GM18511 (cell line): ENCODE results near the gene MACROH2A2.

ENCODE experiments used
- ATAC-seq: cut with Tn5 transposase; IDR thresholded peaks from one replicate; pipeline ENCODE4 v1.9.1; 2021; ENCODE audit warnings: mild to moderate bottlenecking, moderate library complexity; ENCODE audit not compliant: unreplicated experiment

The MACROH2A2 gene

GRCh38 chr10:70125918-70126552 lies 73.4 kb downstream of the MACROH2A2 start:
- peak; percentile 67 for ATAC-seq

- no peak for ATAC-seq
Measured at GRCh38 chr10:70126700-70127395, 74.2 kb downstream of the MACROH2A2 start.

GRCh38 chr10:70130878-70131559 lies 78.4 kb downstream of the MACROH2A2 start:
- no peak for ATAC-seq

GRCh38 chr10:70131560-70131937 lies 78.9 kb downstream of the MACROH2A2 start:
- ATAC-seq: no peak

GRCh38 chr10:70132098-70133029 lies 79.7 kb downstream of the MACROH2A2 start, which contains the start of gene AIFM2:
TSS of gene AIFM2 (minus strand) at chr10:70132825. CDS start at chr10:70124084, 8,741 bp downstream.
- ATAC-seq: peak; percentile 77

- no peak for ATAC-seq
Measured at GRCh38 chr10:70135046-70135445, 82.4 kb downstream of the MACROH2A2 start.

- no peak for ATAC-seq
Measured at GRCh38 chr10:70135684-70136083, 83.0 kb downstream of the MACROH2A2 start.

GRCh38 chr10:70137135-70137534 lies 84.5 kb downstream of the MACROH2A2 start:
- ATAC-seq: no peak

- no peak for ATAC-seq
Measured at GRCh38 chr10:70137927-70138883, 85.6 kb downstream of the MACROH2A2 start.

GRCh38 chr10:70139151-70139996 lies 86.7 kb downstream of the MACROH2A2 start:
- no peak for ATAC-seq

- ATAC-seq: no peak
Measured at GRCh38 chr10:70139997-70140250, 87.3 kb downstream of the MACROH2A2 start.

GRCh38 chr10:70140297-70140696 lies 87.7 kb downstream of the MACROH2A2 start:
- no peak for ATAC-seq

GRCh38 chr10:70142555-70142954 lies 89.9 kb downstream of the MACROH2A2 start:
- no peak for ATAC-seq

- no peak for ATAC-seq
Measured at GRCh38 chr10:70144372-70145110, 91.9 kb downstream of the MACROH2A2 start.

- peak; percentile 14 for ATAC-seq
Measured at GRCh38 chr10:70145166-70145665, 92.6 kb downstream of the MACROH2A2 start.

- peak; percentile 66 for ATAC-seq
Measured at GRCh38 chr10:70145666-70146488, 93.2 kb downstream of the MACROH2A2 start.
